Measurements from ENCODE around the gene MED26. TPM values are rescaled to one million over a fixed set of nuclear protein-coding genes. Genes with fewer than 3 reads are reported as not detected.

Gene MED26
- total RNA-seq, 1 donor from 2014 or later, result 7.3 TPM

GRCh38 chr19:16615808-16616207 lies 12.2 kb downstream of the MED26 start:
- no peak for TF ChIP-seq CTCF (conservative IDR thresholded peaks at IDR 0.05; ENCODE audit: low read depth, low read length)
- no peak for DNase-seq (ENCODE audit: low read depth)
- H3K4me3 ChIP-seq (ENCODE audit: low read depth, low read length), result no peak overlapping the region

- DNase-seq (ENCODE audit: low read depth), result no peak
- no peak for TF ChIP-seq CTCF (conservative IDR thresholded peaks at IDR 0.05; ENCODE audit: low read depth, low read length)
- no peak overlapping the region for H3K4me3 ChIP-seq (ENCODE audit: low read depth, low read length)
Observed at GRCh38 chr19:16614941-16615340, 13.1 kb downstream of the MED26 start.

- no peak for DNase-seq (ENCODE audit: low read depth)
- no peak overlapping the region for H3K4me3 ChIP-seq (ENCODE audit: low read depth, low read length)
- no peak for TF ChIP-seq CTCF (conservative IDR thresholded peaks at IDR 0.05; ENCODE audit: low read depth, low read length)
Observed at GRCh38 chr19:16613841-16614240, 14.2 kb downstream of the MED26 start.

- no peak for TF ChIP-seq CTCF (conservative IDR thresholded peaks at IDR 0.05; ENCODE audit: low read depth, low read length)
- no peak for DNase-seq (ENCODE audit: low read depth)
- no peak overlapping the region for H3K4me3 ChIP-seq (ENCODE audit: low read depth, low read length)
Observed at GRCh38 chr19:16612636-16613035, 15.4 kb downstream of the MED26 start.

GRCh38 chr19:16611121-16611520 lies 16.9 kb downstream of the MED26 start:
- no peak overlapping the region for H3K4me3 ChIP-seq (ENCODE audit: low read depth, low read length)
- no peak for TF ChIP-seq CTCF (conservative IDR thresholded peaks at IDR 0.05; ENCODE audit: low read depth, low read length)
- DNase-seq (ENCODE audit: low read depth), result no peak

GRCh38 chr19:16609511-16610200 lies 18.3 kb downstream of the MED26 start:
- no peak for DNase-seq (ENCODE audit: low read depth)
- no peak for TF ChIP-seq CTCF (conservative IDR thresholded peaks at IDR 0.05; ENCODE audit: low read depth, low read length)
- H3K4me3 ChIP-seq (ENCODE audit: low read depth, low read length), result no peak overlapping the region

GRCh38 chr19:16608290-16608739 lies 19.7 kb downstream of the MED26 start:
- TF ChIP-seq CTCF (conservative IDR thresholded peaks at IDR 0.05; ENCODE audit: low read depth, low read length), result no peak
- H3K4me3 ChIP-seq (ENCODE audit: low read depth, low read length), result no peak overlapping the region
- no peak for DNase-seq (ENCODE audit: low read depth)
